Rectal smooth muscle tissue (tissue), 1 donor: Measurements from ENCODE around the gene CRTC3.
"Not testable (repeated sequence)": the region's sequence is repeated elsewhere in the genome, so short reads cannot be mapped to it uniquely, and the experiment has no call there.

Experiments
- H3K27ac ChIP-seq: one replicate; pipeline ENCODE4 v1.7.0; 2013; ENCODE audit warnings: low read depth, low read length, inconsistent platforms
- H3K27me3 ChIP-seq: one replicate; pipeline ENCODE4 v1.7.0; 2013; ENCODE audit warnings: low read length; ENCODE audit not compliant: control insufficient read depth, insufficient read depth
- H3K36me3 ChIP-seq: one replicate; pipeline ENCODE4 v1.7.0; 2013; ENCODE audit warnings: low read length; ENCODE audit not compliant: control insufficient read depth, insufficient read depth
- H3K4me1 ChIP-seq: one replicate; pipeline ENCODE4 v1.7.0; 2013; ENCODE audit warnings: low read length; ENCODE audit not compliant: control insufficient read depth, insufficient read depth
- H3K4me3 ChIP-seq: one replicate; pipeline ENCODE4 v1.7.0; 2013; ENCODE audit warnings: low read length
- H3K9ac ChIP-seq: one replicate; pipeline ENCODE4 v1.7.0; 2013; ENCODE audit warnings: low read length

CRTC3 gene

GRCh38 chr15:90684281-90684680, 154.6 kb downstream of the CRTC3 start:
- Histone ChIP-seq H3K27ac (no peak overlapping the region), H3K36me3 (no peaks in the 10 kb centered on the region), H3K27me3 (no peaks in the 10 kb centered on the region), H3K9ac (no peak overlapping the region), H3K4me1 (no peaks in the 10 kb centered on the region), H3K4me3 (no peak overlapping the region)

DNA sequence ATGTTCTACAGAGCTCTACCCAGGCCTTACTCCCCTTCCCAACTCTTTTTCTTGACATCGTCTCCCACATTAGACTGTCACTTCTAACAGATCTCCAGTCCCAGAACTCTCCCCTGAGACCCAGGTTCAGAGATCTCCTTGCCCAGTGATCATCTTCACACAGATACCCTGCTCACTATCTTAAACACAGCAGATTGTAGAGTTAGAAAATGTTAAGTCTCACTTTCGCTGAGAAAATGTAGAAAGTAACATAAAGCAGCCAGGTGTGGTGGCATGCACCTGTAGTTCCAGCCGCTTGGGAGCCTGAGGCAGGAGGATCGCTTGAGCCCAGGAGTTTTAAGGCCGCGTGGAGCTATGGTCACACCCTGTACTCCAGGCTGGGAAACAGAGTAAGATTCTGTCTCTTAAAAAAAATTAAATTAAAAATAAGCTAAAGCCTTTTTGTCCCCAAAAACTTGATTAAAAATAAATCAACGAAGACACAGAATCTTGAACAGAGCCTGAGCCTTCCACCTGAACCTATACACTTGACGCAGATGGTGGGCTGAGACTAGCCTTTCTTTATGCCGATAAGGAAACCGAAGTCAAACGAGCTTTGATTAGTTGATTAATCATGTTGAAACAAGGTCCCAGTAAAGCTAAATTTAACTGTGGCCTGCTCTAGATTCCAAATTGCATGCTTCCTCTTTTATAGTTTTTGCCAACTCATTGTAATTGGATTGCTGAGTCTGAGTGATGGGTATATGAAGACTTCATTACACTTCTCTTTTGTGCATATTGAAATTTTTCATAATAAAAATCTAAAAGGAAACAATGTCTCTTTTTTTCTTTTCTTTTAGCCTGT, 156.1 kb downstream of the CRTC3 start:
- Histone ChIP-seq H3K27ac (no peak overlapping the region), H3K36me3 (no peaks in the 10 kb centered on the region), H3K9ac (no peak overlapping the region)

DNA sequence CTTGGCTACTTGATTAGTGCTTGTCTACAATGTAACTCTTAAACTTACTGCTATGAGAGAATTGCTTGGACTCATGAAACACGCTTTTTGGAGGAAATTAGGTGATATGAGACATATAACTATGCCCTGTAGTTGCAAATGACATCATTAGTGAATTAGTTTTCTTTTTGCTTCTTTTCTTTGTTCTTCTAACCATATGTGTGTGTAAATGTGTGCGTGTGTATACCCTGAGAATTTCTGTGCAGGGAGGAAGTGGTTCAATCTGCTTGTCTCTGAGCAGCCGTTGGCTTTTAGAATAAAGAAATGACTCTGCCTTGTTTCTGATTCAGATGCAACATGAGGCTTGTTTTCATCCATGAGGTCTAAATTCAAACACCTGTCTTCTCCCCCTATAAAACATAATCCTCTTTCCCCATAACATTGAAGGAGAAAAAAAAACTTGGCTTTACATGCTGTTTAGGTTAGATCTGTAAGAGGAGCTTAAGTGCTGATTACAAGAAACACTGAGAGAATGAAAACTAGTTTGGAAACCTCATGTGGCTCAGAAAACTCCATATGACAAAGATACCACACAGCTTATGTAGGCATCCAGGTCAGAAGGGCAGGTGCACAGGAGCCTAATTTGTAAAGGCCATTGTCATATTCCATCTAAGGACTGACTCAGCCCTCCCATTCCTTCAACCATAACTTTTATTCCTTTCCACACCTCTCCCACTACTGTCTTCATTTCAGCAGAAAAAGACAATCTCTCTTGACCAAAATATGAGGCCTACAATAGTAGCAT, 156.9 kb downstream of the CRTC3 start:
- no peak overlapping the region for H3K9ac ChIP-seq
- H3K4me3 ChIP-seq: no peak overlapping the region
- no peaks in the 10 kb centered on the region for H3K36me3 ChIP-seq
- no peaks in the 10 kb centered on the region for H3K27me3 ChIP-seq
- no peak overlapping the region for H3K27ac ChIP-seq
- no peaks in the 10 kb centered on the region for H3K4me1 ChIP-seq

More for the DNA sequence above, 156.1 kb downstream of the CRTC3 start:
- H3K4me3 ChIP-seq: no peak overlapping the region
- H3K4me1 ChIP-seq: no peaks in the 10 kb centered on the region
- no peaks in the 10 kb centered on the region for H3K27me3 ChIP-seq

GRCh38 chr15:90689326-90689961, 159.7 kb downstream of the CRTC3 start:
- H3K27ac ChIP-seq, H3K36me3 ChIP-seq, H3K9ac ChIP-seq, H3K4me3 ChIP-seq, H3K4me1 ChIP-seq, H3K27me3 ChIP-seq: not testable (repeated sequence)

GRCh38 chr15:90690585-90690984, 160.9 kb downstream of the CRTC3 start:
- Histone ChIP-seq H3K27ac (no peak overlapping the region), H3K27me3 (no peaks in the 10 kb centered on the region), H3K36me3 (no peaks in the 10 kb centered on the region), H3K4me3 (no peak overlapping the region), H3K4me1 (no peaks in the 10 kb centered on the region), H3K9ac (no peak overlapping the region)

DNA sequence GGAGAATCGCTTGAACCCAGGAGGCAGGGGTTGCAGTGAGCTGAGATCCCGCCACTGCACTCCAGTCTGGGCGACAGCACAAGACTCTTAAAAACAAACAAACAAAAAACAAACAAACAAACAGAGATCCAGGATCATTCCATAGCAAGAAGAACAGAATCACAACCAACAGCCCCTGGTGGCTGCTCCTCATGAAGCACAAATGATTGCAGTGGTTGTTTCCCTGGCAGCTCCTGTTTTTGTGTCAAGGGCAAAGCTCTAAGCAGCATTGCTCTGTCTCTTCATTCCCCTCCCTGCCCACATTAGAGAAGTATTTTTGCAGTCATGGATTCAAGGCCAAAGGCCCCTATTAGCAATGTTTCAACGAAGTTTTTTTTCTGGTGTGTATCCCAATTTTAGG, 161.6 kb downstream of the CRTC3 start:
- Histone ChIP-seq H3K4me3 (no peak overlapping the region), H3K4me1 (no peaks in the 10 kb centered on the region), H3K9ac (no peak overlapping the region), H3K27ac (no peak overlapping the region), H3K36me3 (no peaks in the 10 kb centered on the region), H3K27me3 (no peaks in the 10 kb centered on the region)

DNA sequence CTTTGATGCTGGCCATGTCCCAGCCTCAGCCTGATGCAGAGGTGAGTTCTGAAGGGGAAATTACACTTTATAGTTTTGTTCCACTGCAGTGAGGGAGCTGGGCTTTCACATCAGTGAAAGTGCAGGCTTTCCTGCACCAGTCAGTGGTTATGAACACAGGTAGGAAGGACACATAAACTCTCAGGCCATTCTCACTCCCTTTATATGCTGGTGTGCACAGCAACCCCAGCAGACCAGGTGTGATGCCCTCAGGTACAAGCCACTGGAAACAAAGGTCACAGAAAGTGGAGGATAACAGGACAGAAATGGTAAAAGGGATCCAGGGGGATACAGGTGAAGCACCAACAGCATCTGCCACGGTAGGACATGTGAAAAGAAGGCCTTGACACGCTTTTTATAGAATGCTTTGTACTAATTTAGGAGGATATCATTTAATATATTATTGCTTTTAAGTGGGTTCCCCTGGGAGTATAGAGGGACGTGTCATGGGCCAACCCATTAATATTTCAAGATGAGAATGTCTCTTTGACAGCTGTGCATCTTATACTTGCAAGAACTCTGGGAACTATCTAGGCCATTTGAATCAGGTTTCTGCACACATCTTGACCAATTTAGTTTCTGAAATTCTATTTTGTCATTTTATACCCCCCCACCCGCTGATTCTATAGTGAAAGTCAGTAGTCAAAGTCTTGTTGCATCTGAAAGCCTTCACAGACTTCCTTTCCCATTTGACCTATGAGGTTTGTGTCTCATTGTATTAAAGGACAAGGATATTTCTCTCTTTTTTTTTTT, 162.5 kb downstream of the CRTC3 start:
- H3K27me3 ChIP-seq: no peaks in the 10 kb centered on the region
- H3K36me3 ChIP-seq: no peaks in the 10 kb centered on the region
- no peak overlapping the region for H3K4me3 ChIP-seq
- no peaks in the 10 kb centered on the region for H3K4me1 ChIP-seq
- no peak overlapping the region for H3K9ac ChIP-seq
- no peak overlapping the region for H3K27ac ChIP-seq
